ENCODE results near the gene COPB2. TPM values are rescaled to one million over a fixed set of nuclear protein-coding genes. Genes with fewer than 3 reads are reported as not detected.

The COPB2 gene
- total RNA-seq, 1 experiment from 2014 or later, result 119 TPM

GRCh38 chr3:139425745-139426400 lies 36.4 kb upstream of the COPB2 start:
- H3K4me2 ChIP-seq (ENCODE audit: low read length), result no peak overlapping the region
- CTCF ChIA-PET, result interaction anchor here (3.3 kb wide), 1 partner anchor 136 kb away, joined by 40 read pairs; no protein-coding TSS in a partner anchor
- intact Hi-C loops (cut with micrococcal nuclease), result loop anchor here (2.0 to 10.0 kb wide), 3 partner anchors 203 to 629 kb away; partner anchors contain the start of gene CLSTN2
- no TSS peak for BruUV-seq (replicated peaks)
- ATAC-seq (no peak), DNase-seq (ENCODE audit: low read depth, low spot score) (no peak)
- no peaks in the 10 kb centered on the region for H3K79me2 ChIP-seq (ENCODE audit: insufficient read depth, low read length)
- no peaks in the 10 kb centered on the region for H3K4me1 ChIP-seq (ENCODE audit: control insufficient read depth in 1 of 2, insufficient read depth in 2 of 2, low read length in 2 of 2)
- TF ChIP-seq ZFX (IDR thresholded peaks at IDR 0.05), result no peak
- no peak for TF ChIP-seq ZNF274 (IDR thresholded peaks at IDR 0.05; ENCODE audit: low read depth, low read length)
- TF ChIP-seq POLR2AphosphoS5 (IDR thresholded peaks at IDR 0.05; ENCODE audit: low read depth, low read length), result no peak
- no peak for TF ChIP-seq EZH2 (IDR thresholded peaks at IDR 0.05)
- no peaks in the 10 kb centered on the region for H3K9me3 ChIP-seq (ENCODE audit: control insufficient read depth in 1 of 2, insufficient read depth in 1 of 2, low read depth in 1 of 2, low read length in 2 of 2)
- H2AFZ ChIP-seq (ENCODE audit: low read depth, low read length, poor library complexity, severe bottlenecking), result no peak overlapping the region
- RAD21 ChIA-PET (ENCODE audit: low non-redundant PET in 1 of 2, low total read pairs in 2 of 2, uncharacterized antibody in 2 of 2, unreplicated experiment in 2 of 2), result no interaction called here
- H3K9ac ChIP-seq (ENCODE audit: low read length), result no peak overlapping the region
- POLR2A ChIA-PET, result no interaction called here
- no peak overlapping the region for H3K27ac ChIP-seq (ENCODE audit: low read depth, low read length)
- no peaks in the 10 kb centered on the region for H4K20me1 ChIP-seq (ENCODE audit: insufficient read depth)
- no peaks in the 10 kb centered on the region for H3K36me3 ChIP-seq (ENCODE audit: control insufficient read depth in 1 of 2, insufficient read depth in 2 of 2, low read length in 2 of 2)
- H3K9me2 ChIP-seq (ENCODE audit: insufficient read depth), result no peaks in the 10 kb centered on the region
- H3K4me3 ChIP-seq (replicated peaks in 1 of 2; ENCODE audit: low read depth in 1 of 2, low read length in 2 of 2), result no peak overlapping the region
- H3K27me3 ChIP-seq (ENCODE audit: insufficient read depth, low read length), result no peaks in the 10 kb centered on the region

DNA sequence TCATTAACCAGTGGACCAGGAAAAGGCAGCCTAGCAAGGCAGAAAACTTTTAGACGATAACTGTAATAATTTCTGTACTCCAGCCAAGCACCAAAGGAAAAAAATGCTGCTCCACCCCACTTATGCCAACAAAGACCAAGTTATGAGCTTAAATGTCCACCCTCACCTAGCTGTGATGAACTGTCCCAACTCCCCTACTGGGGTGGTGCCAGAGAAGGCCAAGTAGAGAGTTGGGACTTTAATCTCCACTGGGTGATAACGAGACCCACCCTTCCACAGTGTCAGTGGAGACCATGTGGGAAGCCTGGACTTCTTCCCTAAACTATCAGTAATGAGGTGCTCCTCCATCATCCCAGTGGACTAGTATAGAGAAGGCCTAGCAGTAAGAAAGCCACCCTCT lies 33.8 kb upstream of the COPB2 start:
- RAD21 ChIA-PET (ENCODE audit: low non-redundant PET in 1 of 2, low total read pairs in 2 of 2, uncharacterized antibody in 2 of 2, unreplicated experiment in 2 of 2), result no interaction called here
- no peak overlapping the region for H3K9ac ChIP-seq (ENCODE audit: low read length)
- H3K27me3 ChIP-seq (ENCODE audit: insufficient read depth, low read length), result no peaks in the 10 kb centered on the region
- no TSS peak for BruUV-seq (replicated peaks)
- no peaks in the 10 kb centered on the region for H3K36me3 ChIP-seq (ENCODE audit: control insufficient read depth in 1 of 2, insufficient read depth in 2 of 2, low read length in 2 of 2)
- H3K27ac ChIP-seq (ENCODE audit: low read depth, low read length), result no peak overlapping the region
- H4K20me1 ChIP-seq (ENCODE audit: insufficient read depth), result no peaks in the 10 kb centered on the region
- H3K9me2 ChIP-seq (ENCODE audit: insufficient read depth), result no peaks in the 10 kb centered on the region
- TF ChIP-seq CBX3 (IDR thresholded peaks at IDR 0.05; ENCODE audit: low read depth) (no peak), SRF (IDR thresholded peaks at IDR 0.05; ENCODE audit: low read depth) (no peak), JUND (IDR thresholded peaks at IDR 0.05) (no peak), ZFX (IDR thresholded peaks at IDR 0.05) (no peak), EZH2phosphoT487 (IDR thresholded peaks at IDR 0.05; ENCODE audit: borderline replicate concordance) (no peak), POLR2A (IDR thresholded peaks at IDR 0.05; ENCODE audit: borderline replicate concordance, extremely low read depth, insufficient read depth, insufficient read length) (no peak), POLR2AphosphoS5 (IDR thresholded peaks at IDR 0.05; ENCODE audit: low read depth, low read length) (no peak), MAX (IDR thresholded peaks at IDR 0.05) (no peak), ZNF274 (IDR thresholded peaks at IDR 0.05; ENCODE audit: low read depth, low read length) (no peak), TCF7L2 (IDR thresholded peaks at IDR 0.05; ENCODE audit: borderline replicate concordance, extremely low read depth, insufficient read depth, insufficient read length) (no peak), EZH2 (IDR thresholded peaks at IDR 0.05) (no peak), EGR1 (IDR thresholded peaks at IDR 0.05; ENCODE audit: low read depth) (no peak), SIN3A (IDR thresholded peaks at IDR 0.05; ENCODE audit: low read depth) (no peak), FOSL1 (IDR thresholded peaks at IDR 0.05; ENCODE audit: low read depth) (no peak)
- TF ChIP-seq, protein P1, sequence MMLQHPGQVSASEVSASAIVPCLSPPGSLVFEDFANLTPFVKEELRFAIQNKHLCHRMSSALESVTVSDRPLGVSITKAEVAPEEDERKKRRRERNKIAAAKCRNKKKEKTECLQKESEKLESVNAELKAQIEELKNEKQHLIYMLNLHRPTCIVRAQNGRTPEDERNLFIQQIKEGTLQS (IDR thresholded peaks at IDR 0.05), result no peak
- TF ChIP-seq, protein P2, sequence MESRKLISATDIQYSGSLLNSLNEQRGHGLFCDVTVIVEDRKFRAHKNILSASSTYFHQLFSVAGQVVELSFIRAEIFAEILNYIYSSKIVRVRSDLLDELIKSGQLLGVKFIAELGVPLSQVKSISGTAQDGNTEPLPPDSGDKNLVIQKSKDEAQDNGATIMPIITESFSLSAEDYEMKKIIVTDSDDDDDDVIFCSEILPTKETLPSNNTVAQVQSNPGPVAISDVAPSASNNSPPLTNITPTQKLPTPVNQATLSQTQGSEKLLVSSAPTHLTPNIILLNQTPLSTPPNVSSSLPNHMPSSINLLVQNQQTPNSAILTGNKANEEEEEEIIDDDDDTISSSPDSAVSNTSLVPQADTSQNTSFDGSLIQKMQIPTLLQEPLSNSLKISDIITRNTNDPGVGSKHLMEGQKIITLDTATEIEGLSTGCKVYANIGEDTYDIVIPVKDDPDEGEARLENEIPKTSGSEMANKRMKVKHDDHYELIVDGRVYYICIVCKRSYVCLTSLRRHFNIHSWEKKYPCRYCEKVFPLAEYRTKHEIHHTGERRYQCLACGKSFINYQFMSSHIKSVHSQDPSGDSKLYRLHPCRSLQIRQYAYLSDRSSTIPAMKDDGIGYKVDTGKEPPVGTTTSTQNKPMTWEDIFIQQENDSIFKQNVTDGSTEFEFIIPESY (IDR thresholded peaks at IDR 0.05; ENCODE audit: extremely low read depth, insufficient replicate concordance, low read length), result no peak
- TF ChIP-seq, protein P3, sequence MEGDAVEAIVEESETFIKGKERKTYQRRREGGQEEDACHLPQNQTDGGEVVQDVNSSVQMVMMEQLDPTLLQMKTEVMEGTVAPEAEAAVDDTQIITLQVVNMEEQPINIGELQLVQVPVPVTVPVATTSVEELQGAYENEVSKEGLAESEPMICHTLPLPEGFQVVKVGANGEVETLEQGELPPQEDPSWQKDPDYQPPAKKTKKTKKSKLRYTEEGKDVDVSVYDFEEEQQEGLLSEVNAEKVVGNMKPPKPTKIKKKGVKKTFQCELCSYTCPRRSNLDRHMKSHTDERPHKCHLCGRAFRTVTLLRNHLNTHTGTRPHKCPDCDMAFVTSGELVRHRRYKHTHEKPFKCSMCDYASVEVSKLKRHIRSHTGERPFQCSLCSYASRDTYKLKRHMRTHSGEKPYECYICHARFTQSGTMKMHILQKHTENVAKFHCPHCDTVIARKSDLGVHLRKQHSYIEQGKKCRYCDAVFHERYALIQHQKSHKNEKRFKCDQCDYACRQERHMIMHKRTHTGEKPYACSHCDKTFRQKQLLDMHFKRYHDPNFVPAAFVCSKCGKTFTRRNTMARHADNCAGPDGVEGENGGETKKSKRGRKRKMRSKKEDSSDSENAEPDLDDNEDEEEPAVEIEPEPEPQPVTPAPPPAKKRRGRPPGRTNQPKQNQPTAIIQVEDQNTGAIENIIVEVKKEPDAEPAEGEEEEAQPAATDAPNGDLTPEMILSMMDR (IDR thresholded peaks at IDR 0.05 in 2 of 3, conservative IDR thresholded peaks at IDR 0.05 in 1 of 3; ENCODE audit: borderline replicate concordance in 1 of 3, insufficient read depth in 1 of 3, low read depth in 2 of 3, low read length in 2 of 3), result no peak
- POLR2A ChIA-PET, result no interaction called here
- intact Hi-C loops (cut with micrococcal nuclease), result loop anchor here (10.0 kb wide), 2 partner anchors 512 to 632 kb away; partner anchors contain the start of gene CLSTN2
- no peaks in the 10 kb centered on the region for H3K9me3 ChIP-seq (ENCODE audit: control insufficient read depth in 1 of 2, insufficient read depth in 1 of 2, low read depth in 1 of 2, low read length in 2 of 2)
- CTCF ChIA-PET, result no interaction called here
- no peaks in the 10 kb centered on the region for H3K79me2 ChIP-seq (ENCODE audit: insufficient read depth, low read length)
- no peak overlapping the region for H3K4me3 ChIP-seq (replicated peaks in 1 of 2; ENCODE audit: low read depth in 1 of 2, low read length in 2 of 2)
- H3K4me2 ChIP-seq (ENCODE audit: low read length), result no peak overlapping the region
- H2AFZ ChIP-seq (ENCODE audit: low read depth, low read length, poor library complexity, severe bottlenecking), result no peak overlapping the region
- peaks cover 0 to 4% of the 10 kb centered on the region in 2 experiments; a peak in 1 of 4 replicates for H3K4me1 ChIP-seq (ENCODE audit: control insufficient read depth in 1 of 2, insufficient read depth in 2 of 2, low read length in 2 of 2)
- DNase-seq (ENCODE audit: low read depth, low spot score) (no peak), ATAC-seq (no peak)
